Keratinocyte (primary cell): ENCODE results near the gene NOL3. TPM values are rescaled to one million over a fixed set of nuclear protein-coding genes. Genes with fewer than 3 reads are reported as not detected.

ENCODE experiments used
- DNase-seq: peaks from one replicate; pipeline ENCODE4 v3.0.0-alpha.2; 2011; ENCODE audit warnings: low read depth, missing footprints, low spot score
- FAIRE-seq: peaks from 2 replicates; lab custom pipeline; 2011; peaks lifted over from hg19 to GRCh38; lab: Jason Lieb, UNC
- H2AFZ ChIP-seq: 2 replicates; pipeline ENCODE4 v1.6.0; 2012; ENCODE audit warnings: low read length, control low read depth, inconsistent platforms; ENCODE audit not compliant: control insufficient read depth
- H3K27ac ChIP-seq: 2 replicates; pipeline ENCODE4 v1.5.1; 2011; ENCODE audit warnings: low read length; ENCODE audit not compliant: control insufficient read depth, insufficient read depth
- H3K27me3 ChIP-seq: 3 replicates; pipeline ENCODE4 v1.6.0; 2011; ENCODE audit warnings: low read length; ENCODE audit not compliant: control insufficient read depth, insufficient read depth; ENCODE audit errors: extremely low read depth
- H3K36me3 ChIP-seq, 2 experiments: 2 replicates in 1 of 2; 3 replicates in 1 of 2; pipeline ENCODE4 v1.5.1; 2011; ENCODE audit warnings: low read length in 2 of 2, mild to moderate bottlenecking in 1 of 2; ENCODE audit not compliant: control insufficient read depth in 2 of 2, insufficient read depth in 2 of 2; ENCODE audit errors: extremely low read depth in 1 of 2
- H3K4me1 ChIP-seq: 3 replicates; pipeline ENCODE4 v1.5.1; 2011; ENCODE audit warnings: low read length; ENCODE audit not compliant: control insufficient read depth, insufficient read depth; ENCODE audit errors: extremely low read depth
- H3K4me2 ChIP-seq: 3 replicates; pipeline ENCODE4 v1.6.0; 2011; ENCODE audit warnings: low read depth, low read length; ENCODE audit not compliant: control insufficient read depth, insufficient read depth; ENCODE audit errors: extremely low read depth
- H3K4me3 ChIP-seq, 3 experiments: fragments of 200-600 bp in 1 of 3; sonication (generic) in 1 of 3; 2 replicates in 2 of 3; 3 replicates in 1 of 3; pipeline ENCODE4 v1.5.1; 2011 to 2016; ENCODE audit warnings: low read length in 3 of 3, mild to moderate bottlenecking in 3 of 3, control low read depth in 2 of 3, inconsistent platforms in 1 of 3, low read depth in 1 of 3, mixed read lengths in 1 of 3, mixed run types in 1 of 3, moderate library complexity in 1 of 3; ENCODE audit not compliant: control insufficient read depth in 2 of 3, insufficient read depth in 2 of 3; ENCODE audit errors: extremely low read depth in 1 of 3
- H3K79me2 ChIP-seq: 2 replicates; pipeline ENCODE4 v1.6.0; 2012; ENCODE audit warnings: low read length; ENCODE audit not compliant: control insufficient read depth, insufficient read depth
- H3K9ac ChIP-seq: 3 replicates; pipeline ENCODE4 v1.6.0; 2011; ENCODE audit warnings: low read length; ENCODE audit not compliant: control insufficient read depth, insufficient read depth; ENCODE audit errors: extremely low read depth
- H3K9me1 ChIP-seq: 3 replicates; pipeline ENCODE4 v1.6.0; 2011; ENCODE audit warnings: low read length; ENCODE audit not compliant: control insufficient read depth, insufficient read depth; ENCODE audit errors: extremely low read depth
- H3K9me3 ChIP-seq: 2 replicates; pipeline ENCODE4 v1.5.1; 2012; ENCODE audit warnings: low read depth, low read length; ENCODE audit not compliant: control insufficient read depth
- H4K20me1 ChIP-seq: 3 replicates; pipeline ENCODE4 v1.6.0; 2011; ENCODE audit warnings: low read length; ENCODE audit not compliant: control insufficient read depth, insufficient read depth; ENCODE audit errors: extremely low read depth
- CTCF ChIP-seq, 3 experiments: IDR thresholded peaks in 1 of 3; conservative IDR thresholded peaks in 1 of 3; optimal IDR thresholded peaks in 1 of 3; 2 replicates in 2 of 3; 3 replicates in 1 of 3; pipeline versions ENCODE3 to v1.5.1; 2011; ENCODE audit warnings: low read length in 3 of 3, mild to moderate bottlenecking in 3 of 3, moderate library complexity in 2 of 3, control low read depth in 1 of 3, inconsistent platforms in 1 of 3; ENCODE audit not compliant: insufficient read depth in 2 of 3; ENCODE audit errors: extremely low read depth in 1 of 3
- EZH2 ChIP-seq: IDR thresholded peaks from one replicate; pipeline ENCODE4 v1.6.1; 2012; ENCODE audit warnings: inconsistent platforms, mild to moderate bottlenecking, low read length, moderate library complexity
- dilution Hi-C: fragments of 300-500 bp; cut with MboI; formaldehyde crosslinking; loops from one replicate; pipeline ENCODE4 v1.7.0; 2020; ENCODE audit warnings: low sequenced_read_pairs; ENCODE audit not compliant: extremely low pct_ligation_motif_present
- polyA plus RNA-seq, 5 experiments: library from polyadenylated mRNA; depleted of rRNA in 3 of 5; stranded (reverse) in 3 of 5; stranded (forward) in 1 of 5; unstranded in 1 of 5; fragments of >200 nt; gene quantifications; 1 replicate in 1 of 5; 2 replicates in 3 of 5; 3 replicates in 1 of 5; pipeline versions ENCODE4 v1.2.1 to v1.2.3, GENCODE V29; 2011 to 2012; ENCODE audit warnings: missing spikeins in 2 of 5, low read depth in 1 of 5, low replicate concordance in 1 of 5

Gene NOL3
- polyA plus RNA-seq, 1 donor (not counting 4 experiments of a cell fraction or from before 2014, with no cell fraction given) = 16.8 TPM

GRCh38 chr16:67128417-67128816, 41.9 kb upstream of the NOL3 start:
- no peak overlapping the region for H3K27ac ChIP-seq
- H2AFZ ChIP-seq = no peak overlapping the region
- no peaks in the 10 kb centered on the region for H3K79me2 ChIP-seq
- H3K9me1 ChIP-seq = no peaks in the 10 kb centered on the region
- no peak for TF ChIP-seq EZH2
- no peak for TF ChIP-seq CTCF (optimal IDR thresholded peaks at IDR 0.05 in 1 of 3, IDR thresholded peaks at IDR 0.05 in 1 of 3, conservative IDR thresholded peaks at IDR 0.05 in 1 of 3; ENCODE audit: extremely low read depth in 1 of 3, insufficient read depth in 2 of 3, low read length in 3 of 3)
- no peaks in the 10 kb centered on the region for H3K4me1 ChIP-seq
- H3K4me2 ChIP-seq = no peak overlapping the region
- no peak for FAIRE-seq
- H3K27me3 ChIP-seq = no peaks in the 10 kb centered on the region
- dilution Hi-C loops = no loop called here
- no peak overlapping the region for H3K9ac ChIP-seq
- H3K36me3 ChIP-seq = peaks cover 23 to 36% of the 10 kb centered on the region in 2 experiments
- no peaks in the 10 kb centered on the region for H3K9me3 ChIP-seq
- H3K4me3 ChIP-seq = no peak overlapping the region
- DNase-seq = no peak
- H4K20me1 ChIP-seq = no peaks in the 10 kb centered on the region

GRCh38 chr16:67128887-67129286, 41.5 kb upstream of the NOL3 start:
- TF ChIP-seq EZH2 (no peak), CTCF (optimal IDR thresholded peaks at IDR 0.05 in 1 of 3, IDR thresholded peaks at IDR 0.05 in 1 of 3, conservative IDR thresholded peaks at IDR 0.05 in 1 of 3; ENCODE audit: extremely low read depth in 1 of 3, insufficient read depth in 2 of 3, low read length in 3 of 3) (no peak)
- H3K79me2 ChIP-seq = no peaks in the 10 kb centered on the region
- dilution Hi-C loops = no loop called here
- peaks cover 24 to 36% of the 10 kb centered on the region in 2 experiments for H3K36me3 ChIP-seq
- no peaks in the 10 kb centered on the region for H3K27me3 ChIP-seq
- FAIRE-seq (no peak), DNase-seq (no peak)
- no peak overlapping the region for H3K4me2 ChIP-seq
- no peak overlapping the region for H3K27ac ChIP-seq
- H3K9ac ChIP-seq = no peak overlapping the region
- H2AFZ ChIP-seq = no peak overlapping the region
- no peaks in the 10 kb centered on the region for H4K20me1 ChIP-seq
- no peaks in the 10 kb centered on the region for H3K4me1 ChIP-seq
- no peaks in the 10 kb centered on the region for H3K9me3 ChIP-seq
- no peak overlapping the region for H3K4me3 ChIP-seq
- H3K9me1 ChIP-seq = no peaks in the 10 kb centered on the region
